Common myeloid progenitor, CD34-positive (primary cell): ENCODE measurements around the gene CEP43.

Experiments used
- CTCF ChIA-PET: fragments of 350-600 bp; sonication (Branson Sonifier 250); formaldehyde crosslinking; loops from one replicate; lab custom pipeline; 2021; ENCODE audit warnings: antibody characterized with exemption; lab: Charles Lee
- POLR2A ChIA-PET: fragments of 350-600 bp; sonication (Branson Sonifier 250); formaldehyde crosslinking; loops from one replicate; lab custom pipeline; 2021; ENCODE audit warnings: antibody characterized with exemption; lab: Charles Lee
- DNase-seq, 3 donors: peaks; one replicate each; pipeline versions ENCODE4 v3.0.0 to v3.0.0-alpha.2; 2013
- H3K27ac ChIP-seq, 2 experiments: 1 replicate in 1 of 2; 2 replicates in 1 of 2; pipeline ENCODE4 v1.7.0; 2013; ENCODE audit warnings: inconsistent platforms in 2 of 2, low read length in 2 of 2, mild to moderate bottlenecking in 2 of 2, low read depth in 1 of 2, moderate library complexity in 1 of 2; ENCODE audit not compliant: severe bottlenecking in 2 of 2, insufficient read depth in 1 of 2, poor library complexity in 1 of 2
- H3K27me3 ChIP-seq, 5 experiments: replicated peaks in 2 of 5; 1 replicate in 3 of 5; 2 replicates in 2 of 5; pipeline versions ENCODE4 v1.6.1 to v1.7.0; 2013; ENCODE audit warnings: low read length in 4 of 5, mild to moderate bottlenecking in 2 of 5, moderate library complexity in 2 of 5, inconsistent platforms in 1 of 5; ENCODE audit not compliant: insufficient read depth in 5 of 5, control insufficient read depth in 4 of 5
- H3K36me3 ChIP-seq, 4 experiments: 1 replicate in 2 of 4; 2 replicates in 2 of 4; pipeline versions ENCODE4 v1.6.1 to v1.7.0; 2013; ENCODE audit warnings: low read length in 3 of 4, control low read depth in 1 of 4, mild to moderate bottlenecking in 1 of 4; ENCODE audit not compliant: control insufficient read depth in 4 of 4, insufficient read depth in 4 of 4
- H3K4me1 ChIP-seq, 4 experiments: 1 replicate in 3 of 4; 2 replicates in 1 of 4; pipeline versions ENCODE4 v1.6.1 to v1.7.1; 2013; ENCODE audit warnings: low read length in 3 of 4, mild to moderate bottlenecking in 3 of 4, control low read depth in 1 of 4, inconsistent platforms in 1 of 4, moderate library complexity in 1 of 4; ENCODE audit not compliant: control insufficient read depth in 4 of 4, insufficient read depth in 4 of 4; ENCODE audit errors: control extremely low read depth in 1 of 4
- H3K4me3 ChIP-seq, 7 experiments: 1 replicate in 4 of 7; 2 replicates in 3 of 7; pipeline versions ENCODE4 v1.5.1 to v1.7.0; 2013; ENCODE audit warnings: mild to moderate bottlenecking in 7 of 7, low read length in 6 of 7, moderate library complexity in 6 of 7, inconsistent platforms in 2 of 7, low read depth in 2 of 7, control low read depth in 1 of 7; ENCODE audit not compliant: insufficient read depth in 4 of 7, control insufficient read depth in 1 of 7; ENCODE audit errors: extremely low read depth in 1 of 7
- H3K9me3 ChIP-seq, 5 experiments: 1 replicate in 4 of 5; 2 replicates in 1 of 5; pipeline versions ENCODE4 v1.6.1 to v1.7.1; 2013; ENCODE audit warnings: low read length in 4 of 5, mild to moderate bottlenecking in 2 of 5, inconsistent platforms in 1 of 5, low read depth in 1 of 5, moderate library complexity in 1 of 5; ENCODE audit not compliant: control insufficient read depth in 4 of 5, insufficient read depth in 2 of 5; ENCODE audit errors: control extremely low read depth in 1 of 5
- WGBS: methylation state at CpG from one replicate; pipeline ENCODE4 v1.1.5; 2013; ENCODE audit not compliant: insufficient coverage; 5-methylcytosine and 5-hydroxymethylcytosine counted together

Gene CEP43

DNA sequence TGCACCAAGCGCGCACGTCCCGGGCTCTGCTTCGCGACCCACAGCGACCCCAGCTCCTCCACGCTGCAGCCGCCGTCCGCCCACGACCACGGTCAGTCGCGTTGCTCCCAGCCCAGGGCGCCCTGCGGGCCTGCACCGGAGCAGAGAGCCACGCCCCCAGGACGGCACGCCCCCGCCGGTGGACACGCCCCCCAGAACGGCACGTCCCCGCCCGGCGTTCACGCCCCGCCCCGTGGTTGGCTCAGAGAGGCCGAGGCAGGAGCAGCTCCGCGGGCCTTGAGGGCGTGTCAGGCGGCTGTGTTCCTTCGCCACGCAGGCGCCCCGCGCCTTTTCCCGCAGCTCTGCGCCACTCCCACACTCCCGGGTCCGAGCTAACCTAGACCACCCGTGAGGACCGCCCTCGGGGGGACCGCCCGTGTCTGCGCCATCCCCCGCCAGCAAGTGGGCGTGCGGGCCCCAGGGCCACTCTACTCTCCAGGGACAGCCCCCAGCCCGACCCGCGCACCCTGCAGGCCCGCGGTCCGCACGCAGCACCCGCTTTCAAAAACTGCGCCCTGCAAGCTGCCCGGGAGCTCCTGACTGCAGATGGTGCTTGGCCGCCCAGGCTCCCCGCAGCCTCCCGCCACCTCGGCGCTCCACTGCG lies 42.6 kb upstream of the CEP43 start, which contains the start of gene RNASET2:
Gene RNASET2 (minus strand): TSS at position 107 of the 643 bp plus-strand sequence. CDS start 368 bp downstream, outside the sequence.
- ChIA-PET CTCF (interaction anchor here (1.0 to 9.9 kb wide), 5 partner anchors 12 to 171 kb away, joined by 3 to 86 read pairs (median 4); no protein-coding TSS in a partner anchor), POLR2A (no interaction called here)
- H3K4me3 ChIP-seq: peak within 1 kb of the TSS; percentile 72 to 91 (median 84)
- peaks cover 0 to 15% (median 5%) of the 10 kb centered on the region in 4 experiments for H3K36me3 ChIP-seq
- H3K9me3 ChIP-seq: no peaks in the 10 kb centered on the region
- H3K27ac ChIP-seq: peak within 1 kb of the TSS; percentile 50 to 81
- peak; percentile 87 to 92 (median 91) for DNase-seq
- H3K27me3 ChIP-seq: peaks cover 0 to 31% (median 0%) of the 10 kb centered on the region in 5 experiments
- H3K4me1 ChIP-seq: peaks cover 24 to 49% (median 43%) of the 10 kb centered on the region in 4 experiments
- WGBS: under 1% methylated on average over 69 of the region's 71 CpGs

DNA sequence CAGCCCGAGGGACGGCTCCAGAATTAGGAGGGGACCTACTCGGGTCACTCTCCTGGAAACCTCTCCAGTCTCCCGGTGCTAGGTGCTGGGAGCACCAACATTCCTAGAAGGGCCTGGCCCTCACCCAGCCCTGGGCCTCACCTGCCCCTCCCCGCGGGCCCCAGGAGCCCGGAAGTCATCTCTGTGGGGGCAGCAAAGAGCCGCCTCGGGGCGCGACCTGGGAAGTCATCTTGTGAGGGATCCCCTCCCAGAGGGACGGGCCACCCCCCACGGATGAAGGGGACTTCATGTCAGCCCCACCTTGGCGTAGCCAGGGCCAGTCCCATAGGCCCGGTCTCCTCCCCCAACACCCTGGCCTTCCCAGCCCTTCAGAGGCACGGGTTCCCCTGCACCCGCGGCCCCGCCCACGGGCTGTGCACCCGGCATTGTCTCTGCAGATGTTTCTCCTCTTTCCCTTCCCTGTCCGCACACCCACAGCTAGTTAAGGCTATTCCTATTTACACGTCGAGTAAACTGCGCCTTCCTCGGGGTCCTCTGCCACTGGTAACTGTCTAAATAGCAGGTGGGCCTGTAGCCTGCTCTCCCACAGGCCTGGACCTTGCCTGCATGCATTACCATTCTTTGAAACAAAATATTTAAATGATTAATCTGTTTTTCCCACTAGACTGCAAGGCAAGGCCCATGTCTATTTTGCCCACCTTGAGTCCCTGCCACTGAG lies 42.0 kb upstream of the CEP43 start:
- H3K9me3 ChIP-seq: no peaks in the 10 kb centered on the region
- ChIA-PET POLR2A (no interaction called here), CTCF (interaction anchor here (1.0 to 9.9 kb wide), 4 partner anchors 11 to 31 kb away, joined by 3 to 86 read pairs (median 4); no protein-coding TSS in a partner anchor)
- H3K27me3 ChIP-seq: peaks cover 0 to 29% (median 0%) of the 10 kb centered on the region in 5 experiments
- peak in 1 of 3 donors; percentile 37 for DNase-seq
- H3K4me3 ChIP-seq: peak overlapping the region; percentile 37 to 91 (median 80)
- WGBS: 0% methylated on average over 14 of the region's 26 CpGs
- peaks cover 24 to 49% (median 43%) of the 10 kb centered on the region in 4 experiments for H3K4me1 ChIP-seq
- H3K36me3 ChIP-seq: peaks cover 0 to 9% (median 4%) of the 10 kb centered on the region in 4 experiments
- H3K27ac ChIP-seq: peak overlapping the region in 1 of 2 experiments; percentile 73

DNA sequence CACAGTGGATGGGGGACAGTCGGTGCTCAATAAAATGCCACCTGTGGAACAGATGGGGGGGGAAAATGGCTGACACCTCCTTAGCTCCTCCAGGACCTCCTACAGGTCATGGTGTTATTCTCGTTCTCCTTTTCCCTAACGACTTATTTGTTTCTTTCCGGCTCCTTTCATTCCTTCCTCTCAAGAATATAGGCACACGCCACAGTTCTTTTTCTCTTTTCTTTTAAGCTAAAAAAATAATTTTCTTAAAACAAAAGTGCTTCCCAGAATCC lies 41.5 kb upstream of the CEP43 start:
- Histone ChIP-seq H3K36me3 (peaks cover 0 to 5% (median 2%) of the 10 kb centered on the region in 4 experiments), H3K9me3 (no peaks in the 10 kb centered on the region), H3K4me3 (peak overlapping the region in 2 of 7 experiments; percentile 87 to 91), H3K27me3 (peaks cover 0 to 26% (median 0%) of the 10 kb centered on the region in 5 experiments), H3K27ac (no peak overlapping the region), H3K4me1 (peaks cover 24 to 46% (median 43%) of the 10 kb centered on the region in 4 experiments)
- no peak for DNase-seq
- 96% methylated on average over 5 of the region's 5 CpGs for WGBS
- POLR2A ChIA-PET: no interaction called here
- CTCF ChIA-PET: interaction anchor here (0.7 to 9.9 kb wide), 2 partner anchors 31 to 137 kb away, joined by 3 to 86 read pairs; no protein-coding TSS in a partner anchor

DNA sequence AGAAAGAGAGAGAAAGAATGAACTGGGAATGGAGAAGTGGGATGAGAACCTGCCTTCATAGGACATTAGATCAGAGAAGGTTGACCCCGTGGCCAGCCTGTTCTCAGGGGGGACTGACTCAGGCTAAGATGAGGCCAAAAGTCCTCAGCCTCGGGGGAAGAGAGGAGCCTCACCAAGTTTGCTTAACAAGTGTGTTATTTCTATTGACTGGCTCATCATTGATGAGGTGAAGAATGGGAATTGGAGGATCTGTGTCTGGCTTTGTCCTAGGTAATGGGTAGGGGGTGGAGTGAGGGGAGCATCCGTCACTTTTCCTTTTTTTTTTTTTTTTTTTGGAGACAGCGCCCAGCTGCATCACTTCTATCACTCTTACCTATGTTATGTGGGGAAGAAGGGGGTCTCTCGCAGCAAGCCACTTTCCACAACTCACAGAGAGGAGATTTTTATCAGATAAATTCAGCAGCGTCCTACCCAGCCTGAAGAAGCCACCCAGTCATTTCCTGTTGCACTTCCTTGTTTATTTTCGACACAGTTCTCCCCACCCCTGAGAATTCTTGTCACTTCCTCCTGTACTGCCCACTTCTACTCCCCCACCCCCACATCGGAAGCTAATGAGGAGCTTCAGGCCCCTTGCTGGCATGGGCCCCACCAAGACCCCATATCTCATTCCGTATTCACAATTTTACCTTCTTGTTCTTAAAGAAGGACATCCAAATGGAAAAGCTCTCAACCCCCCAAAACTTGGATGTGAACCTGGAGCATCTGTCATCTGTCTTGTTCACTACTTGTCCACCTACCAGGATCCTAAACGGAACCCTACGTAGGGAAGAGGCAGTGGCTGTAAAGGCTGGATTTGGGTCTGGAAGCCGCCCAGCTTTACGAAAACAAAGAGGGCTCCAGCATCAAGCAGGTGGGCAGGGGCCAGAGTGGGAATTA lies 40.0 kb upstream of the CEP43 start:
- Histone ChIP-seq H3K27me3 (peaks cover 0 to 25% (median 0%) of the 10 kb centered on the region in 5 experiments), H3K36me3 (no peaks in the 10 kb centered on the region), H3K27ac (peak overlapping the region; percentile 20 to 65), H3K4me3 (peak overlapping the region in 4 of 7 experiments; percentile 3 to 53 (median 41)), H3K9me3 (no peaks in the 10 kb centered on the region), H3K4me1 (peaks cover 20 to 44% (median 41%) of the 10 kb centered on the region in 4 experiments)
- DNase-seq: peak; percentile 73 to 92 (median 85)
- WGBS: 58% methylated on average over 6 of the region's 13 CpGs
- ChIA-PET CTCF (interaction anchor here (0.7 to 2.4 kb wide), 8 partner anchors 10 to 183 kb away, joined by 3 to 14 read pairs (median 4); no protein-coding TSS in a partner anchor), POLR2A (interaction anchor here (0.7 kb wide), 2 partner anchors 10 to 17 kb away, joined by 3 read pairs; no protein-coding TSS in a partner anchor)

DNA sequence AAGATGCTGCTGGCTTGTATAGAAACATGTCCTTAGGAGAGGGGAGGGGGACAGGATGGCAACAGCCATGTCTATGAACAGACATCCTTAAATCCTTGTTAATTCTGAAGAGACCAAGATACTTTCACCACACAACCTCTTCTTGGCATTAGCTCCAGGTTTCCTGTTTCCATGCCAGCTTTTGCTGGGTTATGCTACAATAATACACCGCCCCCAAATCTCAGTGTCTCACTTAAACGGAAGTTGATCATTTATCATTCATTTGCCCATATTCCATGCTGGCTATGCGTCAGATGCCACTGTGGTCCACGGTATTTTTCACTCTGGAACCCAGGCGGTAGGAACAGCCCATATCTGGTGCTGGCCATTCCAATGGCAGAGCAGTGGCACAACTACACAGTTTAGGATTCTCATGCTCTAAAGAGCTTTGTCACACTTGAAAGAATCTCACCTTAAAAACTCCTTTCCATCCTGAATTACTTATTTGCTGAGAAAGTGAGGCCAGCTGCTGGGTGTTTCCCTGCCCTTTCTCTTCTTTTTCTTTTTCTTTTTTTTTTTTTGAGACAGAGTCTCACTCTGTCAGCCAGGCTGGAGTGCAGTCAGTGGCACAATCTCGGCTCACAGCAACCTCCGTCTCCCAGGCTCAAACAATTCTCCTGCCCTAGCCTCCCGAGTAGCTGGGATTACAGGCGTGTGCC lies 39.1 kb upstream of the CEP43 start:
- H3K4me1 ChIP-seq: peaks cover 18 to 42% (median 37%) of the 10 kb centered on the region in 4 experiments
- ChIA-PET POLR2A (interaction anchor here (0.7 kb wide), 2 partner anchors 9 to 17 kb away, joined by 3 read pairs; no protein-coding TSS in a partner anchor), CTCF (interaction anchor here (0.7 to 2.4 kb wide), 10 partner anchors 9 to 182 kb away, joined by 3 to 14 read pairs (median 4); no protein-coding TSS in a partner anchor)
- H3K27ac ChIP-seq: no peak overlapping the region
- no peaks in the 10 kb centered on the region for H3K36me3 ChIP-seq
- WGBS: 60% methylated on average over 9 of the region's 9 CpGs
- peaks cover 0 to 3% (median 0%) of the 10 kb centered on the region in 5 experiments for H3K9me3 ChIP-seq
- DNase-seq: peak in 2 of 3 donors; percentile 31 to 70
- H3K27me3 ChIP-seq: peaks cover 0 to 26% (median 0%) of the 10 kb centered on the region in 5 experiments
- no peak overlapping the region for H3K4me3 ChIP-seq

DNA sequence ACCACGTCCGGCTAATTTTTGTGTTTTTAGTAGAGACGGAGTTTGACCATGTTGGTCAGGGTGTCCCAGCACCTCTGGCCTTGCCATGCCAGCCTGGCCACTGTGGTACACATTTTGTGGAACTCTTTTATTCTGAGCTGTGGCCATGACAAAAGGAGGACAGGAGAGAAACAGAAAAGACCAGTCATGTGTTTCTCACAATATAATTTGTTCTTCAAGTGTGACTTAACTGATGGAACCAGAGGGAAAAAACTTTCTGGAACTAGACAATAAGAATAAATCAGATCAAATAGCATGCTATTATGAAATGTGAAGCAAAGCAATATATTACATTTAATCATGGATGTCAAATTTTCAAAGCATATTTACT lies 38.6 kb upstream of the CEP43 start:
- WGBS: 100% methylated on average over 3 of the region's 3 CpGs
- H3K4me1 ChIP-seq: peaks cover 18 to 38% (median 32%) of the 10 kb centered on the region in 4 experiments
- peaks cover 0 to 3% (median 0%) of the 10 kb centered on the region in 5 experiments for H3K9me3 ChIP-seq
- CTCF ChIA-PET: interaction anchor here (1.2 to 2.4 kb wide), 7 partner anchors 9 to 174 kb away, joined by 3 to 14 read pairs (median 5); no protein-coding TSS in a partner anchor
- no peak overlapping the region for H3K4me3 ChIP-seq
- POLR2A ChIA-PET: no interaction called here
- H3K36me3 ChIP-seq: no peaks in the 10 kb centered on the region
- H3K27ac ChIP-seq: no peak overlapping the region
- DNase-seq: no peak
- peaks cover 0 to 26% (median 0%) of the 10 kb centered on the region in 5 experiments for H3K27me3 ChIP-seq
